ENCODE results near the gene SORBS1. TPM values are rescaled to one million over a fixed set of nuclear protein-coding genes. Genes with fewer than 3 reads are reported as not detected.

Gene SORBS1
- total RNA-seq, 2 experiments from 2014 or later = 0.13 to 0.70 TPM

GRCh38 chr10:95399183-95399582, 162.0 kb downstream of the SORBS1 start:
- no peaks in the 10 kb centered on the region for H3K36me3 Mint-ChIP-seq (ENCODE audit: low read depth)
- POLR2A ChIA-PET = no interaction called here
- DNase-seq = no peak

GRCh38 chr10:95397747-95398146, 163.4 kb downstream of the SORBS1 start:
- TF ChIP-seq CTCF (IDR thresholded peaks at IDR 0.05) = no peak
- CTCF ChIA-PET = interaction anchor here (1.4 kb wide), 1 partner anchor 33 kb away, joined by 6 read pairs; no protein-coding TSS in a partner anchor
- Mint-ChIP-seq H3K36me3 (ENCODE audit: low read depth) (no peaks in the 10 kb centered on the region), H3K4me1 (ENCODE audit: low read depth) (peaks cover 12% of the 10 kb centered on the region), H3K9me3 (no peaks in the 10 kb centered on the region), H3K27ac (no peak overlapping the region), H3K4me3 (no peak overlapping the region), H3K27me3 (no peaks in the 10 kb centered on the region)
- ATAC-seq (no peak), DNase-seq (no peak)
- POLR2A ChIA-PET = no interaction called here
- intact Hi-C loops (cut with micrococcal nuclease) = no loop called here

More at GRCh38 chr10:95399183-95399582, 162.0 kb downstream of the SORBS1 start:
- Mint-ChIP-seq H3K9me3 (no peaks in the 10 kb centered on the region), H3K27ac (no peak overlapping the region), H3K4me3 (no peak overlapping the region), H3K4me1 (ENCODE audit: low read depth) (peaks cover 7% of the 10 kb centered on the region), H3K27me3 (no peaks in the 10 kb centered on the region)
- intact Hi-C loops (cut with micrococcal nuclease) = no loop called here
- no peak for TF ChIP-seq CTCF (IDR thresholded peaks at IDR 0.05)
- ATAC-seq = no peak
- CTCF ChIA-PET = interaction anchor here (1.1 to 1.4 kb wide), 2 partner anchors 24 to 32 kb away, joined by 3 to 6 read pairs; no protein-coding TSS in a partner anchor

GRCh38 chr10:95395947-95396449, 165.2 kb downstream of the SORBS1 start:
- Mint-ChIP-seq H3K4me3 (no peak overlapping the region), H3K4me1 (ENCODE audit: low read depth) (peaks cover 8% of the 10 kb centered on the region), H3K9me3 (no peaks in the 10 kb centered on the region), H3K36me3 (ENCODE audit: low read depth) (no peaks in the 10 kb centered on the region), H3K27ac (no peak overlapping the region), H3K27me3 (no peaks in the 10 kb centered on the region)
- no peak for TF ChIP-seq CTCF (IDR thresholded peaks at IDR 0.05)
- ATAC-seq (no peak), DNase-seq (no peak)
- intact Hi-C loops (cut with micrococcal nuclease) = no loop called here
- CTCF ChIA-PET = interaction anchor here (2.0 kb wide), 1 partner anchor 32 kb away, joined by 4 read pairs; no protein-coding TSS in a partner anchor
- POLR2A ChIA-PET = no interaction called here

- ChIA-PET CTCF (interaction anchor here (0.7 kb wide), 1 partner anchor 36 kb away, joined by 3 read pairs; no protein-coding TSS in a partner anchor), POLR2A (no interaction called here)
- peaks cover 8% of the 10 kb centered on the region for H3K4me1 Mint-ChIP-seq (ENCODE audit: low read depth)
- no peaks in the 10 kb centered on the region for H3K27me3 Mint-ChIP-seq
- TF ChIP-seq CTCF (IDR thresholded peaks at IDR 0.05) = no peak
- H3K27ac Mint-ChIP-seq = peak overlapping the region; percentile 18
- H3K36me3 Mint-ChIP-seq (ENCODE audit: low read depth) = no peaks in the 10 kb centered on the region
- ATAC-seq (peak; percentile 91), DNase-seq (peak; percentile 62)
- intact Hi-C loops (cut with micrococcal nuclease) = no loop called here
- no peaks in the 10 kb centered on the region for H3K9me3 Mint-ChIP-seq
- H3K4me3 Mint-ChIP-seq = no peak overlapping the region
Observed at GRCh38 chr10:95394161-95394880, 166.8 kb downstream of the SORBS1 start.

GRCh38 chr10:95392681-95393164, 168.4 kb downstream of the SORBS1 start:
- TF ChIP-seq CTCF (IDR thresholded peaks at IDR 0.05) = no peak
- ATAC-seq (no peak), DNase-seq (no peak)
- H3K4me3 Mint-ChIP-seq = no peak overlapping the region
- peaks cover 8% of the 10 kb centered on the region for H3K4me1 Mint-ChIP-seq (ENCODE audit: low read depth)
- H3K36me3 Mint-ChIP-seq (ENCODE audit: low read depth) = no peaks in the 10 kb centered on the region
- no peaks in the 10 kb centered on the region for H3K9me3 Mint-ChIP-seq
- intact Hi-C loops (cut with micrococcal nuclease) = no loop called here
- CTCF ChIA-PET = interaction anchor here (1.0 to 2.1 kb wide), 3 partner anchors 9 to 38 kb away, joined by 3 to 9 read pairs (median 8); no protein-coding TSS in a partner anchor
- POLR2A ChIA-PET = no interaction called here
- no peaks in the 10 kb centered on the region for H3K27me3 Mint-ChIP-seq
- H3K27ac Mint-ChIP-seq = no peak overlapping the region
